Bronchial epithelial cell (primary cell): ENCODE results near the gene WRAP73. TPM values are rescaled to one million over a fixed set of nuclear protein-coding genes. Genes with fewer than 3 reads are reported as not detected.

Experiments used
- DNase-seq: peaks from one replicate; pipeline ENCODE4 v3.0.0-alpha.2; 2010; ENCODE audit warnings: low read depth
- FAIRE-seq: peaks from 2 replicates; lab custom pipeline; 2011; peaks lifted over from hg19 to GRCh38; lab: Jason Lieb, UNC
- H3K27me3 ChIP-seq: 2 replicates; pipeline ENCODE4 v1.5.1; 2011; ENCODE audit warnings: low read length; ENCODE audit not compliant: control insufficient read depth, insufficient read depth
- H3K36me3 ChIP-seq: 2 replicates; pipeline ENCODE4 v1.5.1; 2011; ENCODE audit warnings: low read length; ENCODE audit not compliant: control insufficient read depth, insufficient read depth
- H3K4me3 ChIP-seq: 2 replicates; pipeline ENCODE4 v1.5.1; 2011; ENCODE audit warnings: mild to moderate bottlenecking, low read depth, low read length, control low read depth
- total RNA-seq: library from RNA; depleted of rRNA; stranded (reverse); fragments of >200 nt; gene quantifications from 2 replicates; pipeline ENCODE4 v1.2.1, GENCODE V29; 2014
- TF ChIP-seq, protein P1 (sequence below): IDR thresholded peaks from 2 replicates; pipeline ENCODE4 v1.5.1; 2011; ENCODE audit warnings: mild to moderate bottlenecking, moderate library complexity, low read length, control low read depth, inconsistent platforms; ENCODE audit not compliant: insufficient read depth, severe bottlenecking

Gene WRAP73
- total RNA-seq, 1 donor from 2014 or later = 21.3 TPM

DNA sequence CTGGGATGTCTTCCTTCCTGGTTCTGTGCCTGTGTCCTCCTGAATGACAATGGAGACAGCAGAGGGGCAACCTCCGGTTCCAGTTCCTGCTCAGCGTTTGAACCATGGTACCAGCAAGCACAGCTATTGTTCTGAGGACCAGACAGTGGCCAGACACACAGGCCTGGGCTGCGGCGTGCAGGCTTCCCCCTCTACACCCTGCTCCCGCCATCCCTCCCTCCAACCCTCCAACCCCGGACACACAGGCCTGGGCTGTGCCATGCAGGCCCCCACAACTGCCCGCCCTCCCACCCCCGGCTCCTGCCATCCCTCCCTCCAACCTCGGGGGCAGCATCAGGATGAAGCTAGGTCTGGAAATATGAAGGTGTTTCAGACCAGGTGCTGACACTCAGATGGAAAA is 33.0 kb downstream of the WRAP73 start:
- Histone ChIP-seq H3K27me3 (peaks cover 13% of the 10 kb centered on the region), H3K36me3 (no peaks in the 10 kb centered on the region), H3K4me3 (no peak overlapping the region)
- TF ChIP-seq, protein P1, sequence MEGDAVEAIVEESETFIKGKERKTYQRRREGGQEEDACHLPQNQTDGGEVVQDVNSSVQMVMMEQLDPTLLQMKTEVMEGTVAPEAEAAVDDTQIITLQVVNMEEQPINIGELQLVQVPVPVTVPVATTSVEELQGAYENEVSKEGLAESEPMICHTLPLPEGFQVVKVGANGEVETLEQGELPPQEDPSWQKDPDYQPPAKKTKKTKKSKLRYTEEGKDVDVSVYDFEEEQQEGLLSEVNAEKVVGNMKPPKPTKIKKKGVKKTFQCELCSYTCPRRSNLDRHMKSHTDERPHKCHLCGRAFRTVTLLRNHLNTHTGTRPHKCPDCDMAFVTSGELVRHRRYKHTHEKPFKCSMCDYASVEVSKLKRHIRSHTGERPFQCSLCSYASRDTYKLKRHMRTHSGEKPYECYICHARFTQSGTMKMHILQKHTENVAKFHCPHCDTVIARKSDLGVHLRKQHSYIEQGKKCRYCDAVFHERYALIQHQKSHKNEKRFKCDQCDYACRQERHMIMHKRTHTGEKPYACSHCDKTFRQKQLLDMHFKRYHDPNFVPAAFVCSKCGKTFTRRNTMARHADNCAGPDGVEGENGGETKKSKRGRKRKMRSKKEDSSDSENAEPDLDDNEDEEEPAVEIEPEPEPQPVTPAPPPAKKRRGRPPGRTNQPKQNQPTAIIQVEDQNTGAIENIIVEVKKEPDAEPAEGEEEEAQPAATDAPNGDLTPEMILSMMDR = no peak
- no peak for DNase-seq
- no peak for FAIRE-seq

DNA sequence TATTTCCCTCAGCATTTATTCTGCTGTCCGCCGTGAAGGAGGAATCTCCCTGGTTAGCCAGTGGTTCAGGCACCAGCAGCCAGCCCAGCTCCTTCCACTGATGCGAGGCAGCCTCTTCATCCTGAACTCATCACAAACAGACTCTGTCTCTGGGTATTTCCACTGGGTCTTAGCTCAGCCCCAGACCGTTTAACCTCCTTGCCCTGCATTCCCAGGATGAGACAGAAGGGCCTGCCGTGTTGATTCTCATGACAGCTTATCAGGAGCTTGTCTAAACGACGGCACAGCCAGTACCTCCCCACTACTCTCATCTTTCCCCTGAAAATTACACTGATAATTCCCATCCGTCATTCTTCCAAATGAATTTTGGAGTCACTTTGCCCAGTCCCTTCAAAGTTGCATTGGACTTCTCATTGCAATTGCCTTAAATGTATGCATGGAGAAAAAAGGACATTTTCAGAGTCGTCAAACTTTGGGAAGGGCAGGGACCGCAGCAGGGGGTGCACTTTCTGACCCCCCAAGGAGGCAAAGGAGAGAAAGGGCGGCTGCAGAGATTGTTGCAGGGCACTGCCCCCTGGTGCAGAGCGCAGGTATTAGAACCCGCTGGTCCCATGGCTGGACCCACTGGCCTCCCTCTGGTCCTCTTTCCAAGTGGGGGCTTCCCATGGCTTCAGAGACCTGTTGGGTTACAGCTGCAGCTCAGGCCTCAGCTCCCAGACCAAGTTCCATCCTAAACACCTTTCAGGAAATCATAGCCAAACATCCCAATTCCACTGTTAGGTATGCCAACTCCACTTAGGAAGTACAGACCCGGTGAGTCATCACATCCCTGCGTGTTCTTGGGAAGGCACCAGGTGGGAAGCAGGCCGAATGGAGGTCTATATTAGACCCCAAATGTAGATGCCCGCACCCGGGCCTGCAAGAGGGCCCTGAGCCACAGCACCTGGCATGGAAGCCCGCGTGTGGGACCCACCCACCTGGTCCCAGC is 34.9 kb downstream of the WRAP73 start:
- Histone ChIP-seq H3K4me3 (no peak overlapping the region), H3K27me3 (peaks cover 20% of the 10 kb centered on the region), H3K36me3 (no peaks in the 10 kb centered on the region)
- FAIRE-seq (peak; percentile 13), DNase-seq (peak; percentile 2)
- TF ChIP-seq, protein P1 = peak; percentile 88

DNA sequence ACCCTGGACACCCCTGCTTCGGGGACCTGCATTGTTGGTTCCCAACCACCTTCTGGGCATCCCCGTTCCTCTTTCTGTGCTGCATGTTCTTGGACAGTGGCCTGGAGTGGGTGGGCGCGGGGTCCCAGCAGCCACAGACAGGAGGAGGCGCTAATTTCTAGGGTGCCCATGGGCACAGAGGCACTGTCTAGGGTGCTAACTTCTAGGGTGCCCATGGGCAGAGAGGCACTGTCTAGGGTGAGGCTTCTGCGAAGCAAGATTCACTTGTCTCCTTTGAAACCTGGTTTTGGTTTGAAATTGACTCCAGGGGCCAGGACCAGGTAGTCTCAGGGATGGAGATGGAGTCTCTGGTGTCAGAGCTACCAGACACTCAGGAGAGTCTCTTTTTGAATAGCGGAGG is 37.8 kb downstream of the WRAP73 start:
- FAIRE-seq (no peak), DNase-seq (no peak)
- no peaks in the 10 kb centered on the region for H3K36me3 ChIP-seq
- no peak overlapping the region for H3K4me3 ChIP-seq
- peaks cover 33% of the 10 kb centered on the region for H3K27me3 ChIP-seq
- TF ChIP-seq, protein P1 = no peak

DNA sequence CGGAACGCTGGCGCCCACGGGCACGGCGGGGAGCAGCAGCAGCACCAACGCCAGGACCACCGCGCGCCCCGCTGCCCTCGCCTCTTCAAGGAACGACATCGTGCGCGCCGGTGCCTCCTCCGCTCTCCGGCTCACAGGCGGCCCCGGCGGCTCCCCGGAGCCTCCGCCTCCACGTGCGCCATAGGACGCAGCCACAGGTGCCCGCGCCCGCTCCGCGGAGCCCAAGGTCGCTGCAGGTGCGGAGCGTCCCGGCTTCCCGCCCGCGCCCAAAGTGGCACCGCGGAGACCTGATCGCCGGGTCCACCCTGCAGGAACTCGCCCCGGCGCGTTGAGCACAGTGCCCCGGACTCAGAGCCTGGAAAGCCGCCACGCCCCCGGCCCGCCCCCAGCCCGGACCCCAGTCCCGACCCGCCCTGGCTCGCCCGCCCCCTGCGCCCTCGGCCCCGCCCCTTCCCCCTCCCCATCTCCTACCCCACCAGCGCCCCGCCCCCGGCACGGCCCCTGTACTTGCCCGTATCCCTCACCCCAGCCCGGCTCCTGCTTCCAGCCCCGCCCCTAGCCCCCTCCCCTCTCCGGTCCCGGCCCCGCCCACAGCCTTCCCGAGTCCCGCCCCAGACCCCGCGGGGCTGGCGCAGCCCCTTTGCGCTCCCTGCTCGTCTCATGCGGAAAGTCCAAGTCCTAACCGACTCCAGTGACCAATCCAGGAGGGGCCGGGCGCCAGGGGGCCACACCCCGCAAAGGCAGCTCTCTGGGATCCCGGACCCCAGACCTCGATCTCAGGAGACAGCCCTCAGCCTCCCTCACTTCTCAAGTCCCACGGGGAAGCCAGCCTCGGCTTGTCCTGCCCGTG is 38.5 kb downstream of the WRAP73 start, which contains the start of gene MEGF6:
Gene MEGF6, minus strand, starts transcription at position 339 of the 850 bp plus-strand sequence. Its CDS starts 240 bp downstream, at position 99.
- TF ChIP-seq, protein P1 = no peak
- H3K36me3 ChIP-seq = no peaks in the 10 kb centered on the region
- no peak for FAIRE-seq
- H3K27me3 ChIP-seq = peaks cover 33% of the 10 kb centered on the region
- DNase-seq = no peak
- H3K4me3 ChIP-seq = peak within 1 kb of the TSS; percentile 16

DNA sequence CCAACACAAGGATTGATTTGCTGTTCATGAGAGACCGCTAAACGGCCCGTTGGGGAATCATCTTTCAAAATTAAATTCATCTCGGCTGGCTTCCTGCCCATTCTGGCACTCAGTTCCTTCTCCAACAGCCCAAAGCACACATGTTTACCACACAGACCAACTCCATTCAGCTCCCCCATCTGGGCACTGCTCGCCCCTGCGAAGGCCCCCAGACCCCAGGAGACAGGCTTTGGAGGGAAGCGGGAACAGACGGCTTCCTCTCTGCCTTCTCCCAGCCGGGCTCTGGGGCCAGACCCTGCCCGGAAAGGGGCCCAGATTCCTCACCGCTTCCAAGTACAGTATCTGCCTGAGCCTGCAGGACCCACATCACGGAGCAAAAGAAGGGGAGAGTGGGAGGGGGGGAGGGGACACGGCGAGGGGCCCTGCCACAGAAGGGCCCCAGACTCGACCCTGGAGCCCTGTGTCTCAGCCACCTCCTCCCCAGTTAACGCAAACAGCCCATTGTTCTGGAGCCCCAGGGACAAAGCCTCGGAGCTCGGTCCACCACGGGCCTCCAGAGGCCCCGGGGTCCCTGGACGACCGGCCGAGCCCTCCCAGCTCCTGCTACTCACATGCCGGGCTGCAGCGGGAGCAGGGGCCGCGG is 39.3 kb downstream of the WRAP73 start:
- Histone ChIP-seq H3K27me3 (peaks cover 33% of the 10 kb centered on the region), H3K4me3 (no peak overlapping the region), H3K36me3 (no peaks in the 10 kb centered on the region)
- DNase-seq (no peak), FAIRE-seq (no peak)
- TF ChIP-seq, protein P1 = no peak
